ENCODE results near the gene SIM2.

DNA sequence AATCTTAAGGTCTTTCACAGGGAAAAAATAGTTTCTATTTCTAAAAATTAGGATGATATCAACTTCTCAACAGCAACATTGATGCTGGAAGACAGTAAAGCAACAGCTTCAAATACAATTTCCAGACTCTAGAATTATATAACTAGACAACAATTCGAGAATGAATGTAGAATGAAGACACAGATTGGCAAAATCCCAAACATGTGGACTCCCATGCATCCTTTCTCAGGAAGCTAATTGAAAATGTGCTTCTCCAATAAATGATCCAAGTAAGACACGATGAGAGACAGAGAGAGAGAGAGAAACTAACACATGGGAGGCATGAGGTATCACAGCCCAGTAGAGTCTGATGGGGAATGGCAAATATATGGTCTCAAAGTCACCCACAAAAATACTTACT lies 21.5 kb upstream of the SIM2 start:
- TF ChIP-seq, protein P1, sequence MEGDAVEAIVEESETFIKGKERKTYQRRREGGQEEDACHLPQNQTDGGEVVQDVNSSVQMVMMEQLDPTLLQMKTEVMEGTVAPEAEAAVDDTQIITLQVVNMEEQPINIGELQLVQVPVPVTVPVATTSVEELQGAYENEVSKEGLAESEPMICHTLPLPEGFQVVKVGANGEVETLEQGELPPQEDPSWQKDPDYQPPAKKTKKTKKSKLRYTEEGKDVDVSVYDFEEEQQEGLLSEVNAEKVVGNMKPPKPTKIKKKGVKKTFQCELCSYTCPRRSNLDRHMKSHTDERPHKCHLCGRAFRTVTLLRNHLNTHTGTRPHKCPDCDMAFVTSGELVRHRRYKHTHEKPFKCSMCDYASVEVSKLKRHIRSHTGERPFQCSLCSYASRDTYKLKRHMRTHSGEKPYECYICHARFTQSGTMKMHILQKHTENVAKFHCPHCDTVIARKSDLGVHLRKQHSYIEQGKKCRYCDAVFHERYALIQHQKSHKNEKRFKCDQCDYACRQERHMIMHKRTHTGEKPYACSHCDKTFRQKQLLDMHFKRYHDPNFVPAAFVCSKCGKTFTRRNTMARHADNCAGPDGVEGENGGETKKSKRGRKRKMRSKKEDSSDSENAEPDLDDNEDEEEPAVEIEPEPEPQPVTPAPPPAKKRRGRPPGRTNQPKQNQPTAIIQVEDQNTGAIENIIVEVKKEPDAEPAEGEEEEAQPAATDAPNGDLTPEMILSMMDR (IDR thresholded peaks at IDR 0.05 in 2 of 3, conservative IDR thresholded peaks at IDR 0.05 in 1 of 3; ENCODE audit: borderline replicate concordance in 1 of 3, insufficient read depth in 1 of 3, low read depth in 2 of 3, low read length in 2 of 3) = no peak
- TF ChIP-seq EGR1 (IDR thresholded peaks at IDR 0.05; ENCODE audit: low read depth) (no peak), POLR2A (IDR thresholded peaks at IDR 0.05; ENCODE audit: borderline replicate concordance, extremely low read depth, insufficient read depth, insufficient read length) (no peak), TCF7L2 (IDR thresholded peaks at IDR 0.05; ENCODE audit: borderline replicate concordance, extremely low read depth, insufficient read depth, insufficient read length) (no peak), MAX (IDR thresholded peaks at IDR 0.05) (no peak), ELF1 (IDR thresholded peaks at IDR 0.05; ENCODE audit: borderline replicate concordance, low read depth) (no peak), ZNF274 (IDR thresholded peaks at IDR 0.05; ENCODE audit: low read depth, low read length) (no peak), SRF (IDR thresholded peaks at IDR 0.05; ENCODE audit: low read depth) (no peak), SIN3A (IDR thresholded peaks at IDR 0.05; ENCODE audit: low read depth) (no peak)
